Gastroesophageal sphincter (tissue), 2 donors: ENCODE data around the gene FAM25A.

Source experiments
- POLR2A ChIP-seq, 2 donors: fragments of 450-650 bp; IDR thresholded peaks; one replicate each; pipeline ENCODE4 v1.6.1; 2017; ENCODE audit warnings: antibody characterized with exemption in 2 of 2, mild to moderate bottlenecking in 2 of 2, moderate library complexity in 1 of 2
- POLR2AphosphoS5 ChIP-seq: sonication (generic); formaldehyde crosslinking; IDR thresholded peaks from one replicate; pipeline ENCODE4 v1.6.1; 2017; ENCODE audit warnings: antibody characterized with exemption

- TF ChIP-seq POLR2AphosphoS5 = no peak
- TF ChIP-seq POLR2A (IDR thresholded peaks at IDR 0.05) = no peak
These were observed 33.0 kb downstream of the FAM25A start for GRCh38 chr10:87053111-87053510.
